Activated CD4-positive, alpha-beta T cell treated with anti-CD3 and anti-CD28 coated beads, Interleukin-10, Interleukin-2, amounts not matched to agents 100 ng/mL and 50 ng/mL, durations not matched to agents 16 hours and 8 hours (primary cell): Measurements from ENCODE around the gene ACSS3.

Experiments
- DNase-seq: peaks from one replicate; pipeline ENCODE4 v3.0.0-alpha.2; 2020

The ACSS3 gene

GRCh38 chr12:81300454-81300853 lies 222.6 kb downstream of the ACSS3 start:
- no peak for DNase-seq

- no peak for DNase-seq
These were observed 226.1 kb downstream of the ACSS3 start for GRCh38 chr12:81303935-81304334.
